Sciatic nerve (tissue), 2 donors: ENCODE results near the gene MMP8. TPM values are rescaled to one million over a fixed set of nuclear protein-coding genes. Genes with fewer than 3 reads are reported as not detected.

ENCODE experiments used
- ATAC-seq: fragments of 200-7000 bp; cut with Tn5 transposase; one replicate; pipeline ENCODE4 v1.9.1; 2020; ENCODE audit warnings: mild to moderate bottlenecking, moderate library complexity
- DNase-seq: peaks from one replicate; pipeline ENCODE4 v3.0.0-alpha.2; 2020; ENCODE audit warnings: low spot score
- intact Hi-C: fragments of 100-400 bp; cut with DNase I; formaldehyde crosslinking; loops from one replicate; pipeline ENCODE4 v1.14.2; 2022
- total RNA-seq: library from RNA; stranded (reverse); fragmentation: NEBNext Ultra II Directional; extraction: Animal tissue kit (Norgen Biotek cat#: 25700); gene quantifications from one replicate; pipeline ENCODE4 v1.2.1, GENCODE V29; 2021
- donor health status: DM: no; HTN: no; CAD: no.
- donor health status: DM: no; HTN: no; CAD: no.

The MMP8 gene
- total RNA-seq, 1 donor from 2014 or later = 2.3 TPM

DNA sequence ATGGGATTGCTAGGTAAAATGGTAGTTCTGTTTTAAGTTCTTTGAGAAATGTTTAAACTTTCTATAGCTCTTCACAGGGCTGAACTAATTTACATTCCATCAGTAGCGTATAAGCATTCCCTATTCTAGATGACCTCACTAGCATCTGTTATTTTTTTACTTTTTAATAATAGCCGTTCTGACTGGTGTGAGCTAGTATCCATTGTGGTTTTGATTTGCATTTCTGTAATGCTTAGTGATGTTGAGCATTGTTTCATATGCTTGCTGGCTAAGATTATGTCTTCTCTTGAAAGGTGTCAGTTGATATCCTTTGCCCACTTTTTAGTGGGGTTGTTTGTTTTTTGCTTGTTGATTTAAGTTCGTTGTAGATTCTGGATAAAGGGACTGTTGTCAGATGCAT, 55.1 kb downstream of the MMP8 start:
- ATAC-seq = no peak
- no peak for DNase-seq
- intact Hi-C loops = no loop called here

DNA sequence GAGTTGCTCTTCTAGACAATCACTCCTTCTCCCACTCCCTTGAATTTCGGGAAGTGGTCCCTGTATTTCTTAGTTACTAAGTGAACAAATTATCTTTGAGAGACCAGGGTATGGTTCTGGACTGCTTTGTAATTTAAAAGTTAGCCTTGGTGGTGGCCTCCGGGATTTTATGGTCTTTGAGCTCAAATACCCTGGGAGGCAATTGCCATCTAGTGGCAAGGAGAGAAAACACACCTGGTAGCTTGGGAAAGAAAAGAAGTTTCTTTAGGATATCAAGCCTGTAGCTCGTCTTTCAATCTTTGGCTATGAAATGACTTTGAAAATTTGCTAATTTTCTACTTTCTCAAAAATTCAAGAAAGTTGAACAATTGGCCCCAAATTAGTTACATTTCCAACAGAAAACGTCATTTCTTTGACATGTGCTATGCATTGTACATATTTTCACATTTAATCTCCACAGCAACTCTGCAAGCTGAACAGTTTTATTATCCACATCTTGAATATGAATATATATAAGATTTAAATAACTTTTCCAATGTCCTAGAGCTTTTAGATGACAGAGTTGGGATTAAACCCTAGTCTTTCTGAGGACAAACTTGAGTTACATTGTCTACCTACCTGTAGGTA, 58.3 kb downstream of the MMP8 start:
- intact Hi-C loops = no loop called here
- DNase-seq (no peak), ATAC-seq (peak; percentile 62)

DNA sequence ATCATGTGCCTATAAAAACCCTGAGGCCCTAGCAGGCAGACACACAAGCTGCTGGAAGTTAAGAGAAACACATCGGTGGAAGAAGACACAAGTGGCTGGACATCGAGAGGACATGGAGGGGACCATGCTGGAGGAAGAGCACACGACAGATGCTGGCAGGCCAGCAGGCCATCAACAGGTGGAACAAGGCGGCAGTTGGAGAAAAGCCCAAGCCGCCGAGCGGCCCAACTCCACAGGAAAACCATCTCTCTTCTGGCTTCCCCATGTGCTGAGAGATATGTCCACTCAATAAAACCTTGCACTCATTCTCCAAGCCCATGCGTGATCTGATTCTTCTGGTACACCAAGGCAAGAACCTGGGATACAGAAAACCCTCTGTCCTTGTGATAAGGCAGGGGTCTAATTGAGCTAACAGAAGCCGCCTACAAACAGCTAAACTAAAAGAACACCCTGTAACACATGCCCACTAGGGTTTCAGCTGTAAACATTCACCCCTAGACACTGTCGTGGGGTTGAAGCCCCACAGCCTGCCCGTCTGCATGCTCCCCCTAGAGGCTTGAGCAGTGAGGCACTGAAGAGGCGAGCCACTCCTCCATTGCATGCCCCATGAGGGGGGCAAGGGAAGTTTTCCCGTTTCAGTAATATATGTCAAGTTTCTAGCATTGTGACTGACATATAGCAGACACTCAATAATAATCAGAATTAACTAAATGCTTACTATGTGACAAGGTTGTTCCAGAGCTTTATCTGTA, 60.6 kb downstream of the MMP8 start:
- intact Hi-C loops = no loop called here
- ATAC-seq = no peak
- no peak for DNase-seq

DNA sequence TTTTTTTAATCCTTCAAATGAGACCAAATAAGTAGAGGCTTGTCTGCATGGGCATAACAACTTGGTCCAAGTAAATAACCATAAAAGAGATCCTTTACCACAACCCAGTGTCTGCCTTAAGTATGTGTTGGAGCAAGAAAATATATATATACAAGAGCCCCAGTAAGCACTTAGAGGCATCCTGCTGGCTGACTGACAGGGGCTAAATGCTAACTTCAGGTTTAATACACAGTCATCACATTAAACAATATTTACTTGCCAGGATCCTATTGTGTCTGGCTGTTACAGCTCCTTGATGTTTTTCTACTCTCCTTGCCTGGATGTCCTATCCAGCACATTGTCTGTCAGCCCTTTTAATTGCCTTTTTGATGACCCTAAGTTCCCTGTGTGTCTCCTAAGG, 62.1 kb downstream of the MMP8 start:
- no peak for DNase-seq
- intact Hi-C loops = no loop called here
- ATAC-seq = no peak

Other genes starting within 250 kb of the MMP8 start
- gene MMP7, start 194.2 kb downstream of the MMP8 start, total RNA-seq = not detected
- gene MMP20, start 99.6 kb downstream of the MMP8 start, total RNA-seq = not detected
- not detected for gene MMP27, start 19.2 kb downstream of the MMP8 start, total RNA-seq
- not detected for gene MMP10, start 55.7 kb upstream of the MMP8 start, total RNA-seq
- 0.22 TPM for gene MMP1, start 73.2 kb upstream of the MMP8 start, total RNA-seq
- 6.7 TPM for gene MMP3, start 118.7 kb upstream of the MMP8 start, total RNA-seq
- gene MMP12, start 150.0 kb upstream of the MMP8 start, total RNA-seq = 0.22 TPM
- not detected for gene MMP13, start 230.8 kb upstream of the MMP8 start, total RNA-seq